RWPE1 (cell line): ENCODE measurements around the gene AMD1.

Source experiments
- CTCF ChIA-PET: fragments of 350-600 bp; sonication (Branson Sonifier 250); formaldehyde crosslinking; extraction: SDS; loops from one replicate; lab custom pipeline; 2021; lab: Yijun Ruan, JAX
- POLR2A ChIA-PET: fragments of 400-600 bp; formaldehyde crosslinking; extraction: SDS; loops from one replicate; lab custom pipeline; 2020; ENCODE audit warnings: antibody characterized with exemption; ENCODE audit not compliant: low non-redundant PET; lab: Yijun Ruan, JAX
- DNase-seq: peaks from one replicate; pipeline ENCODE4 v3.0.0; 2012; ENCODE audit warnings: low spot score
- H3K27ac ChIP-seq: fragments of 450-650 bp; 2 replicates; pipeline ENCODE4 v1.5.1; 2017
- CTCF ChIP-seq: fragments of 450-650 bp; conservative IDR thresholded peaks from 2 replicates; pipeline ENCODE4 v1.5.1; 2017; ENCODE audit warnings: low read depth, mild to moderate bottlenecking

The AMD1 gene

GRCh38 chr6:110881546-110882273 is 7.1 kb downstream of the AMD1 start:
- no peak for DNase-seq
- ChIA-PET POLR2A (no interaction called here), CTCF (interaction anchor here (0.5 to 1.2 kb wide), 4 partner anchors 66 to 541 kb away, joined by 3 to 8 read pairs (median 5); no protein-coding TSS in a partner anchor)
- no peak overlapping the region for H3K27ac ChIP-seq
- TF ChIP-seq CTCF, result no peak

GRCh38 chr6:110882274-110882619 is 7.7 kb downstream of the AMD1 start:
- no peak for TF ChIP-seq CTCF
- ChIA-PET CTCF (interaction anchor here (0.5 to 1.2 kb wide), 4 partner anchors 66 to 540 kb away, joined by 3 to 5 read pairs (median 4); partner anchors contain the start of gene GTF3C6), POLR2A (no interaction called here)
- DNase-seq, result no peak
- no peak overlapping the region for H3K27ac ChIP-seq

- ChIA-PET POLR2A (no interaction called here), CTCF (interaction anchor here (0.8 to 1.2 kb wide), 2 partner anchors 76 to 201 kb away, joined by 3 to 5 read pairs; partner anchors contain the start of gene GTF3C6)
- DNase-seq, result no peak
- no peak for TF ChIP-seq CTCF
- no peak overlapping the region for H3K27ac ChIP-seq
Measured at GRCh38 chr6:110882824-110883554, 8.4 kb downstream of the AMD1 start.

- no peak overlapping the region for H3K27ac ChIP-seq
- POLR2A ChIA-PET, result no interaction called here
- no peak for TF ChIP-seq CTCF
- CTCF ChIA-PET, result no interaction called here
- no peak for DNase-seq
Measured at GRCh38 chr6:110884321-110884720, 9.7 kb downstream of the AMD1 start.

- H3K27ac ChIP-seq, result peak overlapping the region; percentile 49
- POLR2A ChIA-PET, result no interaction called here
- CTCF ChIA-PET, result interaction anchor here (0.7 kb wide), 1 partner anchor 266 kb away, joined by 3 read pairs; no protein-coding TSS in a partner anchor
- DNase-seq, result no peak
- no peak for TF ChIP-seq CTCF
Measured at GRCh38 chr6:110885526-110885925, 10.9 kb downstream of the AMD1 start.

GRCh38 chr6:110886555-110887167 is 12.1 kb downstream of the AMD1 start:
- H3K27ac ChIP-seq, result peak overlapping the region; percentile 49
- DNase-seq, result no peak
- CTCF ChIA-PET, result interaction anchor here (0.6 kb wide), 1 partner anchor 403 kb away, joined by 3 read pairs; no protein-coding TSS in a partner anchor
- TF ChIP-seq CTCF, result no peak
- POLR2A ChIA-PET, result interaction anchor here (0.6 kb wide), 1 partner anchor 71 kb away, joined by 3 read pairs; the partner anchor contains the start of gene CDK19
